BE2C (cell line): Measurements from ENCODE around the gene MCC.
A peak's percentile ranks its signal among the peaks of the same experiment; 100 is the strongest.

Source experiments
- DNase-seq: peaks from one replicate; pipeline ENCODE4 v3.0.0-alpha.2; 2020
- H3K27me3 ChIP-seq: fragments of 250-450 bp; sonication (Bioruptor Pico); 2 replicates; pipeline ENCODE4 v1.5.1; 2020; ENCODE audit warnings: mild to moderate bottlenecking
- H3K36me3 ChIP-seq: fragments of 250-450 bp; sonication (Bioruptor Pico); 2 replicates; pipeline ENCODE4 v1.5.1; 2020; ENCODE audit warnings: mild to moderate bottlenecking
- H3K4me1 ChIP-seq: fragments of 250-450 bp; sonication (Bioruptor Pico); 2 replicates; pipeline ENCODE4 v1.5.1; 2020
- H3K4me3 ChIP-seq: 2 replicates; pipeline ENCODE4 v1.5.1; 2011; ENCODE audit warnings: low read depth, low read length
- H3K9me3 ChIP-seq: fragments of 250-450 bp; sonication (Bioruptor Pico); 2 replicates; pipeline ENCODE4 v1.5.1; 2020
- CTCF ChIP-seq: IDR thresholded peaks from 2 replicates; pipeline ENCODE4 v1.5.1; 2012; ENCODE audit warnings: mild to moderate bottlenecking, low read depth, low read length

Gene MCC

DNA sequence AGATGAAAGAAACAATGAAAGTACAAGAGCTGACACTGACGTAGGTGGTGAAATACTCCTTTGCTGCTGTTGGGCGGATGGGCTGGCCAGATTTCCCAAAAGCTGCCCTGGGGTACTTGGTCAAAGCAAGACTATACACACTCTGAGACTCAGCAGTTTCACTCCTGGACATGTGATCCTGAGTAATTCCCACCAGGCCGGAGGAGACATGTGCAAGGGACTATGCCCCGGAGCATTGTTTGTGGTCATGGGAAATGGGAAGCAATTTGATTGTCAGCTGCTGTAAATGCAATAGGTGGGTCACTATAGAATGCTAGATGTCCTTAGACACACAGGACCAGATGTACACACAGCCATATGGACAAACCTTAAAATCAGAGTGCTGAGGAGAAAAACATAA is 395.6 kb downstream of the MCC start:
- DNase-seq = peak; percentile 54
- Histone ChIP-seq H3K36me3 (peaks cover 35% of the 10 kb centered on the region), H3K4me1 (peaks cover 27% of the 10 kb centered on the region; the same call in 1 of the 2 replicates), H3K9me3 (no peaks in the 10 kb centered on the region), H3K27me3 (no peaks in the 10 kb centered on the region), H3K4me3 (no peak overlapping the region)
- no peak for TF ChIP-seq CTCF

DNA sequence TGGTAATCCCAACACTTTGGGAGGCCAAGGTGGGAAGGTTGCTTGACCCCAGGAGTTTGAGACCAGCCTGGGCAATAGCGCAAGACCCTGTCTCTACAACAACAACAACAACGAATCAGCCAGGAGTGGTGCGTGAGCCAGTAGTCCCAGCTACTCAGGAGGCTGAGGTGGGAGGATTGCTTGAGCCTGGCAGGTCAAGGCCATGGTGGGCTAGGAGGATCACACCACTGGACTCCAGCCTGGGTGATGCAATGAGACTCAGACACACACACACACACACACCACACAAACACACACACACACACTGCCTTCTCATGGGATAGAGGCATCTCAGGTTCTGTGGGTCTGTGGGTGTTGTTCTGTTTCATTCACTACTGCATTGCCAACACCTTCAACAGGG is 396.6 kb downstream of the MCC start:
- no peak overlapping the region for H3K4me3 ChIP-seq
- H3K36me3 ChIP-seq = peaks cover 34% of the 10 kb centered on the region
- DNase-seq = no peak
- H3K4me1 ChIP-seq = peaks cover 27% of the 10 kb centered on the region
- TF ChIP-seq CTCF = no peak
- H3K9me3 ChIP-seq = no peaks in the 10 kb centered on the region
- no peaks in the 10 kb centered on the region for H3K27me3 ChIP-seq

DNA sequence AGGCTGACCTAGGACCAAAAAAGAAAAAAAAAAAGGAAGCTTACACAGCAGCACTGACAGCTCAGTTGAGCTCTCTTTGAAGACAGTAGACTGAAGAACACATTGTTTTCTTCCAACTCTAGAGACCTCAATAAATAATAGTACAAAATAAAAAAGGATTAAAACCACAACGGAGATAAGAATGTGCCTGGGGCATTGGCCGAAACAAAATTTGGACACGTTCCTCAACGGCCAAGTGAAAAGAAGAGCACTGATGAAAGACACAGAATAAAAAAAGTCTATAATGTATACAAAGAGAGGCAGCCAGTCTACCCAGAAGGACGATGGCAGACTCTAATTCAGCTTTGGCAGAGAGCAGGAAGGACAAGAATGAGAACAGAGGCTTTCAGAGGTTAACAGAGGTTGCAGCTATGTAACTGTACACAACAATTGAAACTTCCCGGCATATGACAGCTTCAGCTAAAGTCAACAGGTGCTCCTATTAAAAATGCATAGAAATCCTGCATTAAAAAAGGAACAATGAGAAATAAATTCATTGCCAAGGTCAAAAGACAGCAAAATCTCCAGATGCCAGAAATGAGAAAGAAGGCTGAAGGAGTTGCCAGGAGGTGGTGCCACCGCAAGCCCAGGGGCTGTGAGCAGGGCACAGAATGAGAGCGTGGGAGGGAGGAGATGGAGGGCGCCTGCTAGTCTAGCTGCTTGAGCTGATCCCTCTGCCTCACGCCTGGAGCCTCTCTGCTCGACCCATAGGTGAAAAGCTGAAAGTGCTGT is 397.7 kb downstream of the MCC start:
- no peaks in the 10 kb centered on the region for H3K27me3 ChIP-seq
- H3K4me1 ChIP-seq = peaks cover 33% of the 10 kb centered on the region
- no peak overlapping the region for H3K4me3 ChIP-seq
- no peak for DNase-seq
- no peaks in the 10 kb centered on the region for H3K9me3 ChIP-seq
- 0 out of 2 replicates have a peak, but pooled peaks have one; percentile 5 for TF ChIP-seq CTCF
- H3K36me3 ChIP-seq = peaks cover 34% of the 10 kb centered on the region

DNA sequence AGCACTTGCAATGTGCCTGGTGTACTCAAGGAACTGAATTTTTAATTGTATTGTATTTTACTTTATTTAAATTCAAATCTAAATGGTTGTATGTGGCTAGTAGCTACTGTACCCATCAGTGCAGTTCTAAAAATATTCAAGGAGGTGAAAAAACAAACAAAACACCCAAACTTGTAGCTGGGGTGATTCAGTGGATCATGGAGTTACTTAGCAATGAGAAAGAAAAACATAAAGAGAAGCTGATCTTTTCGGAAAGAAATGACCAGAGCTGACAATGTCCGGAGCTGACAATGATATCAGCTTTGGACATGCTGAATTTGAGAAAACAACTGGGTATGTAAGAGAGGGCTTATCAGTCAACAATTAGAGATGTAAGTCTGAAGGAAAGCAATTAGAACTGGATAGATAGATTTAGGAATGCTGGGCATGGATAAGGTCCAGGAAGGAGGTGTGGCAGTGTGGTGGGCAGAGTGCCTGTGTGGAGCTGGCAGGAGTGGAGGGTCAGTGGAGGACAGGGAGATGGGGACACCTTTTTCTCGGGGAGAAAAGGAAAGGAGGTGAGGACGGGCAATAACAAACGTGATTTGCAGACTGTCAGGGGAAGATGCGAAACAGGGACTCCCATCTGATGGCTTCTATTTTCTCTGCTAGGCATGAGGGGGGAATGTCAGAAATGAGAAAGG is 398.5 kb downstream of the MCC start:
- Histone ChIP-seq H3K27me3 (no peaks in the 10 kb centered on the region), H3K36me3 (peaks cover 31% of the 10 kb centered on the region), H3K9me3 (no peaks in the 10 kb centered on the region), H3K4me1 (peaks cover 39% of the 10 kb centered on the region), H3K4me3 (no peak overlapping the region)
- no peak for TF ChIP-seq CTCF
- DNase-seq = no peak

GRCh38 chr5:113087976-113088514 is 400.2 kb downstream of the MCC start:
- peaks cover 47% of the 10 kb centered on the region for H3K4me1 ChIP-seq
- DNase-seq = no peak
- no peak overlapping the region for H3K4me3 ChIP-seq
- H3K27me3 ChIP-seq = no peaks in the 10 kb centered on the region
- TF ChIP-seq CTCF = no peak
- H3K9me3 ChIP-seq = no peaks in the 10 kb centered on the region
- H3K36me3 ChIP-seq = peaks cover 30% of the 10 kb centered on the region
